Stomach (tissue), 9 donors: Measurements from ENCODE around the gene DDIT3. TPM values are rescaled to one million over a fixed set of nuclear protein-coding genes. Genes with fewer than 3 reads are reported as not detected.
"Not testable (repeated sequence)": the region's sequence is repeated elsewhere in the genome, so short reads cannot be mapped to it uniquely, and the experiment has no call there.

Experiments
- DNase-seq, 2 donors: peaks; one replicate each; pipeline versions ENCODE4 v3.0.0 to v3.0.0-alpha.2; 2013 to 2019
- H3K27ac ChIP-seq, 5 donors: fragments of 200-600 bp in 4 of 5; sonication (generic) in 4 of 5; one replicate each; pipeline ENCODE4 v1.5.1; 2013 to 2019; ENCODE audit warnings: mild to moderate bottlenecking in 1 of 5, moderate library complexity in 1 of 5
- H3K27me3 ChIP-seq, 3 donors: fragments of 200-600 bp; sonication (generic); one replicate each; pipeline ENCODE4 v1.5.1; 2017 to 2019; ENCODE audit warnings: mixed run types in 1 of 3
- H3K36me3 ChIP-seq, 4 donors: fragments of 200-600 bp; sonication (generic); 1 replicate in 3 of 4; 2 replicates in 1 of 4; pipeline ENCODE4 v1.5.1; 2016 to 2019
- H3K4me1 ChIP-seq, 4 donors: fragments of 200-600 bp; sonication (generic); one replicate each; pipeline ENCODE4 v1.5.1; 2016 to 2019
- H3K4me3 ChIP-seq, 4 donors: fragments of 200-600 bp; sonication (generic) in 3 of 4; one replicate each; pipeline ENCODE4 v1.5.1; 2016 to 2019; ENCODE audit warnings: mild to moderate bottlenecking in 1 of 4
- H3K9me3 ChIP-seq, 4 donors: fragments of 200-600 bp; sonication (generic); one replicate each; pipeline ENCODE4 v1.5.1; 2016 to 2019
- EP300 ChIP-seq: sonication (generic); formaldehyde crosslinking; IDR thresholded peaks from one replicate; pipeline ENCODE4 v1.6.1; 2017; ENCODE audit warnings: antibody characterized with exemption
- POLR2A ChIP-seq, 4 donors: fragments of 450-650 bp; IDR thresholded peaks; one replicate each; pipeline ENCODE4 v1.6.1; 2016; ENCODE audit warnings: antibody characterized with exemption in 4 of 4, control low read depth in 2 of 4, mild to moderate bottlenecking in 1 of 4, moderate library complexity in 1 of 4
- POLR2AphosphoS5 ChIP-seq, 3 donors: sonication (generic); formaldehyde crosslinking; IDR thresholded peaks; one replicate each; pipeline ENCODE4 v1.6.1; 2016; ENCODE audit warnings: antibody characterized with exemption in 3 of 3
- WGBS, 5 donors: extraction: QIAGEN DNeasy Blood & Tissue Kit in 3 of 5; methylation state at CpG; one replicate each; pipeline versions ENCODE4 v1.1.5 to v1.1.7; 2013 to 2018; 5-methylcytosine and 5-hydroxymethylcytosine counted together
- intact Hi-C: fragments of 100-400 bp; cut with DNase I; formaldehyde crosslinking; loops from one replicate; pipeline ENCODE4 v1.15.1; 2023; ENCODE audit warnings: low total_unique reads
- polyA plus RNA-seq, 3 donors: library from polyadenylated mRNA; stranded (reverse); fragments of 200-250 nt; gene quantifications; one replicate each; pipeline ENCODE4 v1.2.3, GENCODE V29; 2013
- total RNA-seq, 5 donors: library from RNA; depleted of rRNA; stranded (reverse); fragments of >200 nt; gene quantifications; one replicate each; pipeline versions ENCODE4 v1.1.0 to v1.2.3, GENCODE V29; 2014 to 2016
- TF ChIP-seq, protein P1 (sequence below), 7 experiments: fragments of 450-650 bp in 4 of 7; fragments of 200-600 bp in 3 of 7; sonication (generic) in 3 of 7; IDR thresholded peaks; one replicate each; pipeline ENCODE4 v1.5.1; 2016 to 2019; ENCODE audit warnings: antibody characterized with exemption in 7 of 7, control low read depth in 2 of 7, mild to moderate bottlenecking in 1 of 7
- donor health status: healthy with polysubstance abuse.
- donor health status: Bipolar disorder and iron deficiency.
- donor health status: healthy.

Gene DDIT3
- total and polyA plus RNA-seq, 8 donors, result 7.5 to 159 (median 48.1) TPM

DNA sequence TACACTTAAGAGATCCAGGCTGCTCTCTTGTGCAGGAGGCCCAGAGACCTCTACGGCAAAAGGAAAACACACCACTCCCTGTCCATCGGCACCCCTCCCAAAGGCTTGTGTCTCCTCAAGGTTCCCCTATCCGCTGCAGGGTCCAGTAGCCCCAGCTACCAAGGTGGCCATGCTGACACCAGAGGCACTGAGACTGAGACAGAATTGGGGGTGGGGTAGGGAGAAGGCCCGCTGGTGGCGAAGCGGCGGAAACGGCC, 590 bp downstream of the DDIT3 start:
- Histone ChIP-seq H3K36me3 (peaks cover 36 to 42% (median 39%) of the 10 kb centered on the region in 4 donors), H3K27me3 (no peaks in the 10 kb centered on the region), H3K9me3 (no peaks in the 10 kb centered on the region), H3K4me1 (peaks cover 52 to 84% (median 74%) of the 10 kb centered on the region in 4 donors), H3K4me3 (peak overlapping the region; percentile 72 to 86 (median 80)), H3K27ac (peak overlapping the region; percentile 98 to 99 (median 99))
- no peak for DNase-seq
- 0 to 4% (median 1%) methylated on average over 7 to 8 of the region's 8 CpGs for WGBS, 5 donors
- TF ChIP-seq, protein P1, sequence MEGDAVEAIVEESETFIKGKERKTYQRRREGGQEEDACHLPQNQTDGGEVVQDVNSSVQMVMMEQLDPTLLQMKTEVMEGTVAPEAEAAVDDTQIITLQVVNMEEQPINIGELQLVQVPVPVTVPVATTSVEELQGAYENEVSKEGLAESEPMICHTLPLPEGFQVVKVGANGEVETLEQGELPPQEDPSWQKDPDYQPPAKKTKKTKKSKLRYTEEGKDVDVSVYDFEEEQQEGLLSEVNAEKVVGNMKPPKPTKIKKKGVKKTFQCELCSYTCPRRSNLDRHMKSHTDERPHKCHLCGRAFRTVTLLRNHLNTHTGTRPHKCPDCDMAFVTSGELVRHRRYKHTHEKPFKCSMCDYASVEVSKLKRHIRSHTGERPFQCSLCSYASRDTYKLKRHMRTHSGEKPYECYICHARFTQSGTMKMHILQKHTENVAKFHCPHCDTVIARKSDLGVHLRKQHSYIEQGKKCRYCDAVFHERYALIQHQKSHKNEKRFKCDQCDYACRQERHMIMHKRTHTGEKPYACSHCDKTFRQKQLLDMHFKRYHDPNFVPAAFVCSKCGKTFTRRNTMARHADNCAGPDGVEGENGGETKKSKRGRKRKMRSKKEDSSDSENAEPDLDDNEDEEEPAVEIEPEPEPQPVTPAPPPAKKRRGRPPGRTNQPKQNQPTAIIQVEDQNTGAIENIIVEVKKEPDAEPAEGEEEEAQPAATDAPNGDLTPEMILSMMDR (IDR thresholded peaks at IDR 0.05), result no peak
- no peak for TF ChIP-seq EP300
- no peak for TF ChIP-seq POLR2A (IDR thresholded peaks at IDR 0.05)
- intact Hi-C loops, result no loop called here

DNA sequence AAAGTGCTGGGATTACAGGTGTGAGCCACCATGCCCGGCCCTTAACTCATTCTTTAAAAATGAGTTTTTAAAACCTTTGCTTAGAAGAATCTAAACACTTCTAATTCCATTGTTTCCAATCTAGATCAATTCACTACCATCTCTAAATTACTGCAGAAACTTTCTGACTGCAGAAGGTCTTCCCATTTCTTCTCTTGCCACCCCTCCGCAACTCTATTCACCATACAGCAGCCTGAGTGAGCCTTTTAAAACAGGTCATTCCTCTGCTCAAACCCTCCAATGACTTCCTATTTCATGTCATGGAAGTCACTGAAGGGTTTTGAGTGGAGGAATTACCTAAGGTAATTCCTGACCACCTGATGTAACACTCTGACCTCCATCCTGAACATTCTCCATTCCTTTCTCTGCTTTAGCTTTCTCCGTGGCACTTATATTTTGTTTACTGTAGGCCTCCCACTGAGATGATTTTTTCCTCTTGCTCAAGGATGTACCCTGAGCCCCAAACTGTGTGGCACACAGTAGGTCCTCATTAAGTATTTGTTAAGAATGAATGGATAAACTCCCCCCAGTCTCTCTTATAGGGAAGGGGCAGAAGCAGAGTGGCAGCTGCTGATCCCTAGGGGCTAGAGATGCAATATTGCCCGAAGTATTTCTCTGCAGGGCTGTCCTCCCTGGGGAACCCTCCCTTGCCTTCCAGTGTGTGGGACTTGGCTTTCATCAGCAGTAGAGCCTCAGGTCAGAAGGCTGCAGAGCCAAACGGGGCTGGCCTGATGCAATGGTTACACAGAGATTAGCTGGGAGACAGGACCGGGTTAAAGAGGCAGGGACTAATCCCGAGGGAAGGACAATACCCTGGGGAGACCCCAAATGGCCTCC, 1.2 kb downstream of the DDIT3 start:
- TF ChIP-seq, protein P1 (IDR thresholded peaks at IDR 0.05), result no peak
- TF ChIP-seq POLR2AphosphoS5 (IDR thresholded peaks at IDR 0.05) (no peak), EP300 (no peak), POLR2A (IDR thresholded peaks at IDR 0.05) (no peak)
- no peaks in the 10 kb centered on the region for H3K27me3 ChIP-seq
- intact Hi-C loops, result no loop called here
- H3K36me3 ChIP-seq, result peaks cover 38 to 42% (median 40%) of the 10 kb centered on the region in 4 donors
- DNase-seq, result peak; percentile 43 to 67
- H3K27ac ChIP-seq, result peak overlapping the region; percentile 98 to 99 (median 99)
- peak overlapping the region; percentile 72 to 86 (median 80) for H3K4me3 ChIP-seq
- no peaks in the 10 kb centered on the region for H3K9me3 ChIP-seq
- 20 to 27% (median 24%) methylated on average over 7 of the region's 7 CpGs for WGBS, 5 donors
- peaks cover 46 to 84% (median 69%) of the 10 kb centered on the region in 4 donors for H3K4me1 ChIP-seq

DNA sequence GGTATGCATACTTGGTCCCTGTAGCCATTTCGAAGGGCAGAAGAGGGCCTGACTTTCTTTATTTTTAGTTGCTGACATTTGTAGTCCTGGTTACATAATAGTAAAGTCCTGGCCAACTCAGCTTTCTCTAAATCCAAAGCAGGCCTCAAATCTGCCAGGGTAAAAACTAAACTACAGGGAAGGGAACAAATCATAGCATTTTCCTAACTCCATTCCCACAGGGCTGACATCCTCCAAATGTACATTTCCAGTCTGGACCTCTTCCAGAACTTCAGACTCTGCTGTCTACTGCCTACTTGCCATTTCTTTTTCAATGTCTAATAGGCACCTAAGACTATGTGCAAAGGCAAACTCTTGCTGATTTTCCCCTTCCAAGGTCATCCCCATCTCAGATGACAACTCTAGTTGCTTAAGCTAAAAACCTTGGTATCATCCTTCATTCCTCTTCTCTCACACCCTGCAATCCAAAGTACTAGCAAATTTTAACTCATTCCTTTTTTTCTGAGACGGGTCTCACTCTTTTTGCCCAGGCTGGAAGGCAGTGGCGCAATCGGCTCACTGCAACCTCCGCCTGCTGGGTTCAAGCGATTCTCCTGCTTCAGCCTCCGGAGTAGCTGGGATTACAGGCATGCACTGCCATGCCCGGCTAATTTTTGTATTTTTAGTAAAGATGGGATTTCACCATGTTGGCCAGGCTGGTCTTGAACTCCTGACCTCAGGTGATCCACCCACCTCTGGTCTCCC, 2.0 kb downstream of the DDIT3 start:
- no peak for DNase-seq
- peak overlapping the region; percentile 22 to 99 (median 99) for H3K27ac ChIP-seq
- WGBS, 5 donors, result 58 to 76% (median 73%) methylated on average over 8 of the region's 8 CpGs
- H3K4me1 ChIP-seq, result peaks cover 38 to 76% (median 61%) of the 10 kb centered on the region in 4 donors
- H3K4me3 ChIP-seq, result peak overlapping the region; percentile 72 to 86 (median 80)
- TF ChIP-seq EP300 (no peak), POLR2AphosphoS5 (IDR thresholded peaks at IDR 0.05) (no peak), POLR2A (IDR thresholded peaks at IDR 0.05) (no peak)
- TF ChIP-seq, protein P1 (IDR thresholded peaks at IDR 0.05), result no peak
- H3K9me3 ChIP-seq, result no peaks in the 10 kb centered on the region
- intact Hi-C loops, result no loop called here
- H3K27me3 ChIP-seq, result no peaks in the 10 kb centered on the region
- H3K36me3 ChIP-seq, result peaks cover 45 to 50% (median 47%) of the 10 kb centered on the region in 4 donors

DNA sequence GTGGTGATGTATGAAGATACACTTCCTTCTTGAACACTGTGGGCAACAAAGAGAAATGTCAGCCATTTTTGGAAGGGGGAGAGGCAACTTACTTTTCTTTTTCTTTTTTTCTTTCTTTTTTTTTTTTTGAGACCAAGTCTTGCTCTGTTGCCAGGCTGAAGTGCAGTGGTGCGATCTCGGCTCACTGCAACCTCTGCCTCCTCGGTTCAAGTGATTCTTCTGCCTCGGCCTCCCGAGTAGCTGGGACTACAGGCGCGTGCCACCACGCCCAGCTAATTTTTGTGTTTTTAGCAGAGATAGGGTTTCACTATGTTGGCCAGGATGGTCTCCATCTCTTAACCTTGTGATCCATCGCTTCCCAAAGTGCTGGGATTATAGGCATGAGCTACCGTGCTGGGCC, 2.6 kb downstream of the DDIT3 start:
- peak overlapping the region in 3 of 4 donors; percentile 72 to 86 (median 85) for H3K4me3 ChIP-seq
- H3K9me3 ChIP-seq, intact Hi-C loops, DNase-seq, H3K27me3 ChIP-seq: not testable (repeated sequence)
- H3K27ac ChIP-seq, result peak overlapping the region; percentile 14 to 99 (median 99)
- H3K4me1 ChIP-seq, result peaks cover 37 to 74% (median 59%) of the 10 kb centered on the region in 4 donors
- WGBS, 5 donors, result 78 to 90% (median 85%) methylated on average over 10 of the region's 10 CpGs
- peaks cover 51 to 56% (median 54%) of the 10 kb centered on the region in 4 donors for H3K36me3 ChIP-seq
